ENCODE data around the gene ADAM11.
"Not testable (repeated sequence)": the region's sequence is repeated elsewhere in the genome, so short reads cannot be mapped to it uniquely, and the experiment has no call there.

ADAM11 gene, protein sequence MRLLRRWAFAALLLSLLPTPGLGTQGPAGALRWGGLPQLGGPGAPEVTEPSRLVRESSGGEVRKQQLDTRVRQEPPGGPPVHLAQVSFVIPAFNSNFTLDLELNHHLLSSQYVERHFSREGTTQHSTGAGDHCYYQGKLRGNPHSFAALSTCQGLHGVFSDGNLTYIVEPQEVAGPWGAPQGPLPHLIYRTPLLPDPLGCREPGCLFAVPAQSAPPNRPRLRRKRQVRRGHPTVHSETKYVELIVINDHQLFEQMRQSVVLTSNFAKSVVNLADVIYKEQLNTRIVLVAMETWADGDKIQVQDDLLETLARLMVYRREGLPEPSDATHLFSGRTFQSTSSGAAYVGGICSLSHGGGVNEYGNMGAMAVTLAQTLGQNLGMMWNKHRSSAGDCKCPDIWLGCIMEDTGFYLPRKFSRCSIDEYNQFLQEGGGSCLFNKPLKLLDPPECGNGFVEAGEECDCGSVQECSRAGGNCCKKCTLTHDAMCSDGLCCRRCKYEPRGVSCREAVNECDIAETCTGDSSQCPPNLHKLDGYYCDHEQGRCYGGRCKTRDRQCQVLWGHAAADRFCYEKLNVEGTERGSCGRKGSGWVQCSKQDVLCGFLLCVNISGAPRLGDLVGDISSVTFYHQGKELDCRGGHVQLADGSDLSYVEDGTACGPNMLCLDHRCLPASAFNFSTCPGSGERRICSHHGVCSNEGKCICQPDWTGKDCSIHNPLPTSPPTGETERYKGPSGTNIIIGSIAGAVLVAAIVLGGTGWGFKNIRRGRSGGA

DNA sequence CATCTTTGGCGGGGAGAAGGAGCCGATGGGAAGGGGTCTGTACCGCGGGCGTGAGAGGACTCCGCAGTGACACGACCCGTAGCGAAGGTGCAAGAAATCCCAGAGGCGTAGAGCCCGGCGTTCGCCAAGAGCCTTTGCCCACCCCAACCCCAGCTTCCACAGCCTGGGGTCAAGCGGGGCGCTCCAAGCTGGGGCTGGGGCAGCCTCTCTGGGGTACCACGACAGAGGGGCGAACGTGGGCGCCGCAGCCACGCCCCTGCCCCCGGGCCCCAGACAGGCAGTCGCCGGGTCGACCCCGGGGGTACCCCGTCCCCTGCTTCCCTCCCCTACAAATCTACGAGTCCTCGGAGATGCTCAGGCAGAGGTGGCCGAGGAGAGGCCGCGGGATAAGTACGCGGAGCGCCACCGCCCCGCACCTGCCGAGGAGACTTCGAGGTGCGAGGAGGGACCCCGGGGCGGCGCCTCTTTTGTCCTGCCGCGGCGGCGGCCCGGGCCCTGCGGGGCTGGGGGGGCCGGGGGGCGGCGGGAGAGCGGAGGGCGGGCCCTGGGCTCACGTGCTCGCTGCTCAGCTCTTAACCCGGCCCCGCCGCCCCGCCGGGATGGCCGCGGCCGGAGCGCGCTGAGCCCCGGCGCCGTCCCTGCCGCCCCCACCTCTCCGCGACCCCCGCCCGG, at the start of gene ADAM11:
ADAM11 (plus strand) TSS at position 575 of the 672 bp plus-strand sequence. CDS start 212 bp downstream, outside the sequence.
- no peak for DNase-seq (ENCODE audit: low spot score)

DNA sequence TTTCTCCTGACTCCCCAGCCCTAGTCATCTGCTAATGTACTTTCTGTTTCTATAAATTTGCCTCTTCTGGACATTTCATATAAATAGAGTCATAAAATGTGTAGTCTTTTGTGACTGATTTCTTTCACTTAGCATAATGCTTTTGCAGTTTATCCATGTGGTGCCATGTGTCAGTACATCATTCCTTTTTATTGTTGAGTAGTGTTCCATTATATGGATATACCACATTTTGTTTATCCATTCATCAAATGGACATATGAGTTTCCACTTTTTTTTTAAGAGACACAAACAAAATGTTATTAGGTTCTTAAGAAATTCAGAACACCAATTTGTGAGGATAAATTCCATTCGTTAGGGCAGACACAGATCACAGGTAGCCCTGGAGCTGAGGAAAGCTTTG, 39.3 kb upstream of the ADAM11 start:
- DNase-seq (ENCODE audit: low spot score), result no peak

DNA sequence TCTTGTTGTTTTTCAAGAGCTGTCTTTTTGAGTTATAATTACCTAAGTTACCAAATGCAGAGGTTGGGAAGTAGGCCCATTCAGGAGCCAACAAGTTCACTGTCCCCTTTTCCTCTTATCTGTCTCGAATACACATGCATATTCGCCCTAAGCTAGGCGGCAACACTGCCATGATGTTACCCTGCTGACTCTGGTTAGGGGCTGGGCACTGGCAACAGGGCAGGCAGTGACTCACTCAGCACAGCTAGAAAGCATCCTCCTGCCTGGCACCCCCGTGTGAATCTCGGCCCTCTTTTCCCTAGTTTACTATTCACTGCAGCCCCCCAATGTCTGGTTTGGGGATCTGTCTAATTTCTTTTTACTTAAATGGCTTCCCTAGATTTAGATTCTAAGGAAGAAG, 36.5 kb upstream of the ADAM11 start:
- DNase-seq (ENCODE audit: low spot score), result no peak

DNA sequence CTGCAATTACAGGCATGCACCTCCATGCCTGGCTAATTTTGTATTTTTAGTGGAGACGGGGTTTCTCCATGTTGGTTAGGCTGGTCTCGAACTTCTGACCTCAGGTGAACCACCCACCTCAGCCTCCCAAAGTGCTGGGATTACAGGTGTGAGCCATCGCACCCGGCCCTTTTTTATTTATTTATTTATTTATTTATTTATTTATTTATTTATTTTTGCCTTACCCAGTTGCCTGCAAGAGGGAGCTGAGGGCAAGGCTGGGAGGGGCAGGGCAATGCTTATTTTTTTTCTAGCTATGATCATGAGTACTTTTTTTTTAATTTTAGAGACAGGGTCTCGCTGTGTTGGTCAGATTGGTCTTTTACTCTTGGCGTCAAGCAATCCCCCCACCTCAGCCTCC, 32.7 kb upstream of the ADAM11 start:
- DNase-seq (ENCODE audit: low spot score), result not testable (repeated sequence)

DNA sequence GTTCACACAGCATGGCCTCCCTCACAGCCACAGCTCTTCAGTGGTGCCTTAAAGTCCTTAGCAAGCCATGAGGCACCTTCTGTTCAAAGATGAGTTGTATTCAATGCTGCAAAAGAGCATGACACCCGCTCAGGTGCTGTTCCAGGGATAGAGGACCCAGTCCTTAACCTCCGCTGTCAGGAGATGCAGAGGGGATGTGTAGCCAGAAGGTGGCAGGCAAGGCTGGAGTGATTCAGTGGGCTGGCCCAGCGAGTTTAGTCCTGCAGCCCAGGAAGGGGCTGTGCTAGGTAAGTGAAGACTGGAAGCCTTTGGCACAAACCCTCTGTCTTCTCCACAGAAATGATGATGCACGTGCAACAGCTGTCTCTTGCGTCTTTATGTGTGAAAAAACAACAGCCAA, 25.0 kb upstream of the ADAM11 start:
- no peak for DNase-seq (ENCODE audit: low spot score)

DNA sequence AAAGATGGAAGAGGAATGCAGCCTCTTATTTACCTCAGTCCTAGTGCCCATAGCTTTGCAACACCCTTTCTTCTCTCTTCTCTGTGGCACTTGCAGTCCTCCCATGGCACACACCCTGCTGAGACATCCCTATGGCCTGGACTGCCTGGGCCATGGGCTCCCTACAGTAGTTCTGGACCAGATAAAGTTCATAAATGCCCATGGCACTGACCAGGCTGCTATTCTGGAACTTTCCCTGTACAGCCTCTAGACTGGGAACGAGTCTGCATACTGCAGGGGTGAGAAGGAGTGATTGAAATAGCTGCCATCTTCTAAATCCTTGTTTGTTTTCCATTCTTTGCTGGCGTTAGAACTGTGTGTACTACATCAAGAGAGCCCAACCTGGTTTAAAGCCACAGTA, 24.5 kb upstream of the ADAM11 start:
- no peak for DNase-seq (ENCODE audit: low spot score)

DNA sequence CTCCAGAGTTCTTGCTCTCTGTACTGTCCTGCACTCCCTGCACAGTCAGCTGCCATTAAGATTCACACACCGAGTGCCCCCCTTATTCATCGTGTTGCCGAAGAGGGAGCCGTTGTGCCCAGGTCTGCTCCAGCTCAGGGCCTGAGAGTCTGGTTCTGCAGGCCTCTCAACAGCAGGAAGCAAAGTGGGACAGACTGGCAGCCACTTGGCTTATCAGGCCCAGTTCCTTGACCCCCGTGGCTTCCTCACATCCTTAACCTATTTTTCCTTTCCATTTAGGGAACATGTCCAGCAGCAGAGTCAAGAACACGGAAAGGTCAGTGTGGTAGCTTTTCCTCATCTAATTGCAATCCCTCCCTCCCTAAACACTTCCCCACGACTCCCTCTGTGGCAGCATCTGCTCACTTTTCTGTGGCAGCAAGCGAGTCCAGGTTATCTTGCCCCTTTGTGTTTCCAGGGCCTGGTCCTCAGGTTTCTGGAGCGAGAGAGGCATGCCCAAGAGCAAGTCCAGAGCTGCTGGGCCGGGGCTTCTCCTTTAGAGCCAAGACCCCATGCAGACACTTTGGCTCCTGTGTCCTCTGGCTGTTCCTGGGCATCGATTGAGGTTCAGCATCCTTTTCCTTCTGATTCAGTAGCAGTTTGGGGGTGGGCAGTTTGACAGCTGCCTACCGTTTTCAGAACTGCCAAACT, 22.1 kb upstream of the ADAM11 start:
- DNase-seq (ENCODE audit: low spot score), result no peak

DNA sequence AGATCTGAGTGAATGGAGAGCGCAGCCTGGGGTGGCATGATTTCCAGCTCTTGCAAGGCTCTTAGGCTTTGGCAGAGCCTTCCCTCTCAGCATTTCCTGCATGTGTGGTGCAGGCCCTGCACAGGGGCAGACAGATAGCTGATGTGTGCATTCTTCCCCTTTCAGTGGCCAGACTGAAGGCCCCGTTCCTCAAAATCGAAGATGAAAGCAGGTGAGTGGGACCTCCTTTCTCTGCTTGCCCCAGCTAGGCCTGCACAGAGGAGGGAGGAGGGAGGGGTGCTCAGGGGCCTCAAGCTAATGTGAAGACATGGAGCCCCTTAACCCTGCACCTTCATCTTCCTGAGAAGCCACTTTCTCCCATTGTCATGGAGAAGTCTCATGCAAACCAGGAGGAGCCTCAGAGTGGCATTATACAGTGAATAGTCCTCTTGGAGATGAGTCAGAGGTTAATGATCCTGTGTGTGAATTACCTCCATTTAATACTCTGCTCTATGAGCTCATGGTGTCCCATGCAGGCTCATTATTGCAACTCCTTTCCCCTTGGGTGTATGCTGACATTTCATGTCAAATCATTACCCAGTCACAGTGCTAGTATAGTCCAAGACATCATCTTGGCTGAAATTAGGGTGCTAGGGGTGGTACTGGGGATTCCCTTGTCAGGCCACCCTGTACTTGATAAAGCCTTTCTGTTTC, 20.4 kb upstream of the ADAM11 start:
- no peak for DNase-seq (ENCODE audit: low spot score)

DNA sequence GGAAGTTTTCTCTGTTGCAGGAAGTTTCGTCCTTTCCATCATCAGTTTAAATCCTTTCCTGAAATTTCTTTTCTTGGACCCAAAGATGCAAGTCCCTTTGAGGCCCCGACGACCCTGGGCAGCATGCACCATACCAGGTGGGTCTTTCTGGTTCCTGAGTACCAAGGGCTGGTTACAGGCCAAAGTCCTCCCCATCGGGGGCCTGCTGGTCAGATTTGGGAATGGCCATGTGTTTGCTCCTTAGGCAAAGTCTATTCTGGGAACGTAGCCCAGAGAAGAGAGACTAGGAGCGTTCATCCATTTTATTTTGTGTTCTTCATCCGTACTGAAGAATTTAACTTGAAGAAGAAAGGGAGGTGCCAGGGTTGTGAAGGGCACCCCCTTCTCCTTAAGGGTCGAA, 17.5 kb upstream of the ADAM11 start:
- DNase-seq (ENCODE audit: low spot score), result no peak

DNA sequence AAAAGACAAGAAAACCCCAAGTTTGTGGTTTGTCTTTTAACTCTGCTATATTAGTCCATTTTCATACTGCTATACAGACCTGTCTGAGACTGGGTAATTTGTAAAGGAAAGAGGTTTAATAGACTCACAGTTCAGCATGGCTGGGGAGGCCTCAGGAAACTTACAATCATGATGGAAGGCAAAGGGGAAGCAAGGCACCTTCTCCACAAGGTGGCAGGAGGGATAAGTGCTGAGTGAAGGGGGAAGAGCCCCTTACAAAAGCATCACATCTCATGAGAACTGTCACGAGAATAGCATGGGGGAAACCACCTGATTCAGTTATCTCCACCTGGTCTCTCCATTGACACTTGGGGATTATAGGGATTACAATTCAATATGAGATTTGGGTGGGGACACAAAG, 13.5 kb upstream of the ADAM11 start:
- DNase-seq (ENCODE audit: low spot score), result no peak

DNA sequence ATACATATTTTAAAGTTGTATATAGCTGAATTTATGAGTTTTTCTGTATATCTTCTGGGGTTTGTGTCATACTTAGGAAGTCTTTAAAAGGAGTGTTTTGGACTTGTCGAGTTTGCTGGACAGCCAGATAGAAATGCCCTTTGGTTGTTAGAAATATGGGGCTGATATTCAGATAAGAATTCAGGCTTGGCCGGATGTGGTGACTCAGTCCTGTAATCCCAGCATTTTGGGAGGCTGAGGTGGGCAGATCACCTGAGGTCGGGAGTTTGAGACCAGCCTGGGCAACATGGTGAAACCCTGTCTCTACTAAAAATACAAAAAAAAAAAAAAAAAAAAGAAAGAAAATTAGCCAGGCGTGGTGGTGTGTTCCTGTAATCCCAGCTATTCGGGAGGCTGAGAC, 13.1 kb upstream of the ADAM11 start:
- DNase-seq (ENCODE audit: low spot score), result not testable (repeated sequence)

DNA sequence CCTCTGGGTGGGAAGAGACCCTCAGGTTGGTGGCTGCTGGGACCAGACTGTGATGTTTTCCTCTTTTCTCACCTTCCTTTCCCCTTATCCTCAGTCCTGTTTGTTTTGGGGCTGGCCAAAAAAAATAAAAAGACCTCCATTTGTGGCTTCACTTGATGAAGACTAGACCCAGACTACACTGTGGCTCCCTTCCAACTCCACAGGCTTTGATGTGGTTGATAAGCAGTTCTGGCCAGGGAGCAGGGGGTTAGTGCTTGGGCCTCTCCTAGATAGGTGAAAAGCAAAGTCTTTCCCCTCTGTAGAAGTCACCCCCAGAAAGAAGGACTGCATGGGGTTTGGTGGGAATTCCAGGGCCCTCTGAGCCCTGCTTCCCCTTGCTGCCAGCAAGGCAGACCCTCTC, 11.2 kb upstream of the ADAM11 start:
- no peak for DNase-seq (ENCODE audit: low spot score)

DNA sequence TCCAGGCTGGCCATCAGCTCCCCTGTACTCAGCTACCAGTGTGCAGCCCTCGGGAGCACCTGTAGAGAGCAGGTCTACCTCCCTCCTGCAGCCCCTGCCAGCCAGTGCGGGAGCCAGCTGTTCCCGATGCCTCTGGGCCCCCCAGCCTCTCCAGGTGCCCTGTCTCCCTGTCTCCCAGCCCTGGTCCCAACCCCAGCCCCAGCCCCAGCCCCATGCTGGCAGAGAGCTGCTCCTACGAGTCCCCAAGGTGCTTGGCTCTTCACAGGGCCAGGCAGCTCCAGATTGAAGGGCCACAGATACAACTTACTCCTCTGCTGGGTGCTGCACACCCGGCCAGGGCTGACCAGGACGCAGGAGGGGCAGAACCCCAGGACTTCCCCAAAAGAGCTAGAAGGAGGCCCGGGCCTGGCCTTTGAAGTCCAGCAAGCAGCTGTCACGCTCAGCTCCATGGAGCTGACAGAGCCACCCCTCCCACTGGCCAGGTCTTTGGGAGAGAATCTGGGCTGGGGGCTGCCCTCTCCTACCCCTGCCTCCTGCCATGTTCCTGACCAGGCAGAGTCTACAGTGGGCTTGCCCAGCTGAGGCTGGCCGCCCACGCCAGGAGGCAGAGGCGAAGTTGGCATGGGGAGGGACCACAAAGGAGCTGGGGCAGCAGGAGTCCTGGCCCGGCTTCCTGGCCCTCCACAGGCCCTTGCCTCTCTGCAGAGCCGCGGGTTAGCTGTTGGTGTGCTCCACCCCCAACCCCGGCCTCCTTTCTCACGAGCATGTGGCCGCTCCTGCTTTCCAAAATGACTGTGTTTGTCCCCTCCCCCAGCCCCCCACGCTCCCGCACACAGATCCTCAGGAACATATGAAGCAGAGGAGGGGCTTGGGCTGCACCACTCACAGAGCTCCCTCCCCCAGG, 9.5 kb upstream of the ADAM11 start:
- no peak for DNase-seq (ENCODE audit: low spot score)

DNA sequence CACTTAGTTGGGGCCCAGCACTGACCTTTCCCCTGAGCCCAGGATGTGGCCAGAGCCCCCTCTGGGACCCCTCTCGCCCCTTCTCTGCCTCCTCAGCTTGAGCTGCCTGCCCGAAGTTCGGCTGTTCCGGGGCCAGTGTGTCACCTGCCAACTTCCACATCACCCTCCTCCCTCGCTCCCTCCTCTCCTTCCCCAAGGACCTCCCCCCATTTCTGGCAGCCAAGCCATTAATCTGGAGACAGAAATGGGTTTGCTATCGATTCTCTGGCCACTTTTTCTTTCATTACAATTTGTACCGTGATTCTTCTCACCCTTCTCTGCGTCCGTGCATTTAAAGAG, 8.8 kb upstream of the ADAM11 start:
- DNase-seq (ENCODE audit: low spot score), result no peak

DNA sequence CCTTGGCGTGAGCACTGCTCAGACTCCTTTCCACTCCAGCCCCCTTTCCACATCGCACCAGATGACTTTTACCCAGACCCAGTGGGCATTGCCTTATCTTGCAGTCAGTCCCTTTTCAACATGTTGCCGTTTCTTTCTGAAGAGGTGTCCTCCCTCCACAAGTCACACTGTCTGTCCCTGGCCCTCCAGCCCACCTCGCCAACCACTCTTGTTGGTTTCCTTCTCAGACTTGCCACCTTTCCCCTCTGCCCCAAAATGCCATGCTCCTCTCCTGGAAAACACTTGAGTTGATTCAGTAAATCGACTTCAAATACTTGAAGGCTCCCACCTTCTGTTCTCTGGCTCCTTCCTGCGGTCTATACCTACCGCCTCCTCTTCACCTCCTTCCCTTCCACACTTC, 7.5 kb upstream of the ADAM11 start:
- no peak for DNase-seq (ENCODE audit: low spot score)

DNA sequence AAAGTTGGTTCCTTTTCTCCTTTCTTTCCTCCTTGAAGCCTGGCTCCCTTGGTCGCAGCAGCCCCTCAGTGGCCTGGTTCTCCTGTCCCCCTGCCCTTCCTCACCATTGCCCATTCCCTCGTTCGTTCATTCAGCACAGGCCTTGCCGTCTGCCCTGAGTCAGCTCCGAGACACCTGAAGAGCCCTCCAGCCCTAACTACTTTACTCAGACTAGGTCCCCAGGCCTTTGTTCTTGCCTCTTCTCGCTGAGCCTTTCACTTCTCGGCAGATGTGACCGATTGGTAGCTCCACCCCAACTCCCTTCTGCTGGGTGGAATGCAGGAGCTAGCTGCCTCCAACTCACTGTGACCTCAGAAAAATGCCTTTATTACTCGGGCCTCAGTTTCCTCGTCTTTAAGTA, 7.0 kb upstream of the ADAM11 start:
- DNase-seq (ENCODE audit: low spot score), result no peak

DNA sequence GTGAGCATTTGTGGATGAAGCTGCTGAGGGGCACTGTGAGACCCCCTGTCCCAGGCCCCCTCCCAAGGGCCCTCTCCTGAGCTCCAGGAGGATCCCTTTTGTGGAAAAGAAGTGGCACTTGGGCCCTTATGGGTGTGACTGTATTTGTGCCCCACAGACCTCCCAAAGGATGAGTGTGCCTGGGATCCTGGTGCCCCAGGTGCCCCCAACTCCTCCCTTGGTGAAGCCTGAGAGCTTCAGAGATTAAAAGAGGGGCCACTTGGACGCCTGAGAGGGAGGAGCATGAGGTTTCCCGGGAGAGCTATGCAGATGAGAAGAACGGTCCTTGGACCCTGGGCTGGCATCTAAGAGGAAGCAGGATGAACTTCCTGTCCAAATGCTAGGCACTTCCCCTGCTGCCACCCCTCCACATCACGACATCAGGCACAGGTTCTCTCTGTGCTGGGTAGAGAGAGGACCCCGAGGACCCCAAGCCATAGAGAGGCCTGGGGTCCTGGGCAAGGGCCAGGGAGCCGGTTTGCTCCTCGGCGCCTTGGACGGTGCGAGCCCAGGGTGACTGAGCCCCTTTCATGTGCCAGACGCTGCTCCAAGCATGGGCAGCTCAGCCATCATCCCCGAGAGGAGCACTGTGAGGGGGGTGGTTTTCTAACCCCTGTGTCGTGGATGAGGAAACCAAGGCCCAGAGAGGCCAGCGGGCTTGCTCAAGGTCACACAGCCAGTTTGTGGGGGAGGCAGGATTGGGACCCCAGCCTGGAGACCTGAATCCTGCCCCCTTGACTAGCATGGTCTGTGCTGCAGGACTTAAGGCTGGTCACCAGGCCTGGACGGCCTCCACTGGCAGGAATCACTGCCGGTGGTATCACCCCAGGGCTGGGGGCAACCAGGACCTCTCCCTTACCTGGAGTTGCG, 5.6 kb upstream of the ADAM11 start:
- DNase-seq (ENCODE audit: low spot score), result no peak

DNA sequence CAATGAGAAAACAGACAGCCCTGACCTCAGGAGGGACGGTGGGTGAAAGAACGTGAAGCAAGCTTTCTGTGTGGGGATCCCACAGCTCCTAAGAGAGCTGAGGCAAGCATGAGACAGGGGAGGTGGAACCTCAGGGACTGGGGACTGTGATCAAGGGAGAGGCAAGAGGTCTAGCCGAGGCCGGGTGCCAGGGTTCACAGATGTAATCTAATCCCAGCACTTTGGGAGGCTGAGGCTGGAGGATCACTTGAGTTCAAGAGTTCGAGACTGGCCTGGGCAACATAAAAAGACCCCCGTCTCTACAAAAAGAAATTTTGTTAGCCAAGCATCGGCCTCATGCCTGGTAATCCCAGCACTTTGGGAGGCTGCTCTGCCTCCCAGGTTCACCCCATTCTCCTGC, 4.5 kb upstream of the ADAM11 start:
- no peak for DNase-seq (ENCODE audit: low spot score)

DNA sequence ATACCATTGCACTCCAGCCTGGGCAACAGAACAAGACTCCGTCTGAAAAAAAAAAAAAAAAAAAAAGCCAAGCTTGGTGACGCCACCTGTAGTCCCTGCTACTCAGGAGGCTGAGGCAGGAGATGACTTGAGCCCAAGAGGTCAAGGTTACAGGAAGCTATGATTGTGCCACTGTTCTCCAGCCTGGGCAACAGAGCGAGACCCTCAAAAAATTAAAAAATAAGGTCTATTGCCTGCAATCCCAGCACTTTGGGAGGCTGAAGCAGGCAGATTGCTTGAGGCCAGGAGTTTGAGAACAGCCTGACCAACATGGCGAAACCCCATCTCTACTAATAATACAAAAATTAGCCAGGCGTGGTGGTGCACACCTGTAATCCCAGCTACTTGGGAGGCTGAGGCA, 3.6 kb upstream of the ADAM11 start:
- DNase-seq (ENCODE audit: low spot score), result not testable (repeated sequence)
